Measurements from ENCODE around the gene PRDM9.

Gene PRDM9

GRCh38 chr5:23507278-23507685 is at the start of gene PRDM9:
Gene PRDM9, plus strand, starts transcription at chr5:23507609. Its CDS starts 1,425 bp downstream, at chr5:23509034.
- no peak within 1 kb of the TSS for H3K27ac ChIP-seq (ENCODE audit: low read length)
- no peaks in the 10 kb centered on the region for H3K9me3 ChIP-seq (ENCODE audit: control insufficient read depth in 2 of 2, low read length in 2 of 2)
- peak within 1 kb of the TSS in 1 of 2 donors; percentile 58 for H3K4me3 ChIP-seq (ENCODE audit: low read length in 2 of 2)
- no peaks in the 10 kb centered on the region for H3K27me3 ChIP-seq (ENCODE audit: control insufficient read depth in 1 of 2, insufficient read depth in 2 of 2, low read length in 2 of 2)
- H3K4me1 ChIP-seq (ENCODE audit: control insufficient read depth, insufficient read depth, low read length): no peaks in the 10 kb centered on the region
- peak within 1 kb of the TSS in 1 of 2 donors; percentile 66 for H3K9ac ChIP-seq (ENCODE audit: low read length in 2 of 2)
- H3K36me3 ChIP-seq (ENCODE audit: control insufficient read depth in 2 of 2, insufficient read depth in 2 of 2, low read length in 2 of 2): no peaks in the 10 kb centered on the region

- Histone ChIP-seq H3K4me3 (ENCODE audit: low read length in 2 of 2) (no peak overlapping the region), H3K9me3 (ENCODE audit: control insufficient read depth in 2 of 2, low read length in 2 of 2) (no peaks in the 10 kb centered on the region), H3K36me3 (ENCODE audit: control insufficient read depth in 2 of 2, insufficient read depth in 2 of 2, low read length in 2 of 2) (no peaks in the 10 kb centered on the region), H3K27me3 (ENCODE audit: control insufficient read depth in 1 of 2, insufficient read depth in 2 of 2, low read length in 2 of 2) (no peaks in the 10 kb centered on the region), H3K27ac (ENCODE audit: low read length) (no peak overlapping the region), H3K9ac (ENCODE audit: low read length in 2 of 2) (no peak overlapping the region), H3K4me1 (ENCODE audit: control insufficient read depth, insufficient read depth, low read length) (no peaks in the 10 kb centered on the region)
Observed at GRCh38 chr5:23457780-23458179, 49.6 kb upstream of the PRDM9 start.

GRCh38 chr5:23459214-23459613 is 48.2 kb upstream of the PRDM9 start:
- no peaks in the 10 kb centered on the region for H3K36me3 ChIP-seq (ENCODE audit: control insufficient read depth in 2 of 2, insufficient read depth in 2 of 2, low read length in 2 of 2)
- no peaks in the 10 kb centered on the region for H3K9me3 ChIP-seq (ENCODE audit: control insufficient read depth in 2 of 2, low read length in 2 of 2)
- H3K9ac ChIP-seq (ENCODE audit: low read length in 2 of 2): no peak overlapping the region
- no peak overlapping the region for H3K4me3 ChIP-seq (ENCODE audit: low read length in 2 of 2)
- H3K4me1 ChIP-seq (ENCODE audit: control insufficient read depth, insufficient read depth, low read length): no peaks in the 10 kb centered on the region
- H3K27ac ChIP-seq (ENCODE audit: low read length): no peak overlapping the region
- H3K27me3 ChIP-seq (ENCODE audit: control insufficient read depth in 1 of 2, insufficient read depth in 2 of 2, low read length in 2 of 2): no peaks in the 10 kb centered on the region

- Histone ChIP-seq H3K27ac (ENCODE audit: low read length) (no peak overlapping the region), H3K9ac (ENCODE audit: low read length in 2 of 2) (no peak overlapping the region), H3K9me3 (ENCODE audit: control insufficient read depth in 2 of 2, low read length in 2 of 2) (no peaks in the 10 kb centered on the region), H3K4me1 (ENCODE audit: control insufficient read depth, insufficient read depth, low read length) (no peaks in the 10 kb centered on the region), H3K27me3 (ENCODE audit: control insufficient read depth in 1 of 2, insufficient read depth in 2 of 2, low read length in 2 of 2) (no peaks in the 10 kb centered on the region), H3K4me3 (ENCODE audit: low read length in 2 of 2) (no peak overlapping the region), H3K36me3 (ENCODE audit: control insufficient read depth in 2 of 2, insufficient read depth in 2 of 2, low read length in 2 of 2) (no peaks in the 10 kb centered on the region)
Observed at GRCh38 chr5:23461576-23461975, 45.8 kb upstream of the PRDM9 start.

- H3K4me3 ChIP-seq (ENCODE audit: low read length in 2 of 2): no peak overlapping the region
Observed at GRCh38 chr5:23466401-23466912, 41.0 kb upstream of the PRDM9 start.

GRCh38 chr5:23468658-23469057 is 38.8 kb upstream of the PRDM9 start:
- H3K36me3 ChIP-seq (ENCODE audit: control insufficient read depth in 2 of 2, insufficient read depth in 2 of 2, low read length in 2 of 2): no peaks in the 10 kb centered on the region

More at GRCh38 chr5:23466401-23466912, 41.0 kb upstream of the PRDM9 start:
- Histone ChIP-seq H3K9me3 (ENCODE audit: control insufficient read depth in 2 of 2, low read length in 2 of 2) (no peaks in the 10 kb centered on the region), H3K27me3 (ENCODE audit: control insufficient read depth in 1 of 2, insufficient read depth in 2 of 2, low read length in 2 of 2) (no peaks in the 10 kb centered on the region), H3K36me3 (ENCODE audit: control insufficient read depth in 2 of 2, insufficient read depth in 2 of 2, low read length in 2 of 2) (no peaks in the 10 kb centered on the region), H3K9ac (ENCODE audit: low read length in 2 of 2) (no peak overlapping the region), H3K27ac (ENCODE audit: low read length) (no peak overlapping the region), H3K4me1 (ENCODE audit: control insufficient read depth, insufficient read depth, low read length) (no peaks in the 10 kb centered on the region)

GRCh38 chr5:23473915-23474314 is 33.5 kb upstream of the PRDM9 start:
- no peak overlapping the region for H3K4me3 ChIP-seq (ENCODE audit: low read length in 2 of 2)
- no peaks in the 10 kb centered on the region for H3K36me3 ChIP-seq (ENCODE audit: control insufficient read depth in 2 of 2, insufficient read depth in 2 of 2, low read length in 2 of 2)
- H3K9me3 ChIP-seq (ENCODE audit: control insufficient read depth in 2 of 2, low read length in 2 of 2): no peaks in the 10 kb centered on the region
- no peak overlapping the region for H3K27ac ChIP-seq (ENCODE audit: low read length)
- H3K4me1 ChIP-seq (ENCODE audit: control insufficient read depth, insufficient read depth, low read length): no peaks in the 10 kb centered on the region
- no peak overlapping the region for H3K9ac ChIP-seq (ENCODE audit: low read length in 2 of 2)
- H3K27me3 ChIP-seq (ENCODE audit: control insufficient read depth in 1 of 2, insufficient read depth in 2 of 2, low read length in 2 of 2): no peaks in the 10 kb centered on the region

More at GRCh38 chr5:23468658-23469057, 38.8 kb upstream of the PRDM9 start:
- no peaks in the 10 kb centered on the region for H3K27me3 ChIP-seq (ENCODE audit: control insufficient read depth in 1 of 2, insufficient read depth in 2 of 2, low read length in 2 of 2)
- H3K9ac ChIP-seq (ENCODE audit: low read length in 2 of 2): no peak overlapping the region
- no peaks in the 10 kb centered on the region for H3K4me1 ChIP-seq (ENCODE audit: control insufficient read depth, insufficient read depth, low read length)
- H3K4me3 ChIP-seq (ENCODE audit: low read length in 2 of 2): no peak overlapping the region
- no peaks in the 10 kb centered on the region for H3K9me3 ChIP-seq (ENCODE audit: control insufficient read depth in 2 of 2, low read length in 2 of 2)
- H3K27ac ChIP-seq (ENCODE audit: low read length): no peak overlapping the region

GRCh38 chr5:23474315-23474714 is 33.1 kb upstream of the PRDM9 start:
- Histone ChIP-seq H3K27me3 (ENCODE audit: control insufficient read depth in 1 of 2, insufficient read depth in 2 of 2, low read length in 2 of 2) (no peaks in the 10 kb centered on the region), H3K4me1 (ENCODE audit: control insufficient read depth, insufficient read depth, low read length) (no peaks in the 10 kb centered on the region), H3K4me3 (ENCODE audit: low read length in 2 of 2) (no peak overlapping the region), H3K36me3 (ENCODE audit: control insufficient read depth in 2 of 2, insufficient read depth in 2 of 2, low read length in 2 of 2) (no peaks in the 10 kb centered on the region), H3K27ac (ENCODE audit: low read length) (no peak overlapping the region), H3K9ac (ENCODE audit: low read length in 2 of 2) (no peak overlapping the region), H3K9me3 (ENCODE audit: control insufficient read depth in 2 of 2, low read length in 2 of 2) (no peaks in the 10 kb centered on the region)

GRCh38 chr5:23476580-23476979 is 30.8 kb upstream of the PRDM9 start:
- Histone ChIP-seq H3K9ac (ENCODE audit: low read length in 2 of 2) (no peak overlapping the region), H3K27ac (ENCODE audit: low read length) (no peak overlapping the region), H3K9me3 (ENCODE audit: control insufficient read depth in 2 of 2, low read length in 2 of 2) (no peaks in the 10 kb centered on the region), H3K4me3 (ENCODE audit: low read length in 2 of 2) (no peak overlapping the region), H3K27me3 (ENCODE audit: control insufficient read depth in 1 of 2, insufficient read depth in 2 of 2, low read length in 2 of 2) (no peaks in the 10 kb centered on the region), H3K4me1 (ENCODE audit: control insufficient read depth, insufficient read depth, low read length) (no peaks in the 10 kb centered on the region), H3K36me3 (ENCODE audit: control insufficient read depth in 2 of 2, insufficient read depth in 2 of 2, low read length in 2 of 2) (no peaks in the 10 kb centered on the region)

- no peak overlapping the region for H3K9ac ChIP-seq (ENCODE audit: low read length in 2 of 2)
- H3K27ac ChIP-seq (ENCODE audit: low read length): no peak overlapping the region
- no peaks in the 10 kb centered on the region for H3K27me3 ChIP-seq (ENCODE audit: control insufficient read depth in 1 of 2, insufficient read depth in 2 of 2, low read length in 2 of 2)
- H3K9me3 ChIP-seq (ENCODE audit: control insufficient read depth in 2 of 2, low read length in 2 of 2): no peaks in the 10 kb centered on the region
- H3K36me3 ChIP-seq (ENCODE audit: control insufficient read depth in 2 of 2, insufficient read depth in 2 of 2, low read length in 2 of 2): no peaks in the 10 kb centered on the region
- no peaks in the 10 kb centered on the region for H3K4me1 ChIP-seq (ENCODE audit: control insufficient read depth, insufficient read depth, low read length)
- no peak overlapping the region for H3K4me3 ChIP-seq (ENCODE audit: low read length in 2 of 2)
Observed at GRCh38 chr5:23482642-23483041, 24.8 kb upstream of the PRDM9 start.

GRCh38 chr5:23483090-23483489 is 24.3 kb upstream of the PRDM9 start:
- Histone ChIP-seq H3K27me3 (ENCODE audit: control insufficient read depth in 1 of 2, insufficient read depth in 2 of 2, low read length in 2 of 2) (no peaks in the 10 kb centered on the region), H3K36me3 (ENCODE audit: control insufficient read depth in 2 of 2, insufficient read depth in 2 of 2, low read length in 2 of 2) (no peaks in the 10 kb centered on the region), H3K4me3 (ENCODE audit: low read length in 2 of 2) (no peak overlapping the region), H3K27ac (ENCODE audit: low read length) (no peak overlapping the region), H3K9ac (ENCODE audit: low read length in 2 of 2) (no peak overlapping the region), H3K4me1 (ENCODE audit: control insufficient read depth, insufficient read depth, low read length) (no peaks in the 10 kb centered on the region), H3K9me3 (ENCODE audit: control insufficient read depth in 2 of 2, low read length in 2 of 2) (no peaks in the 10 kb centered on the region)

Data from stomach smooth muscle (tissue), 2 donors.